Thyroid gland (tissue), 4 donors: ENCODE measurements around the gene KLRG1.

Experiments
- CTCF ChIP-seq, 6 experiments: fragments of 200-600 bp in 3 of 6; fragments of 450-650 bp in 3 of 6; sonication (generic) in 3 of 6; IDR thresholded peaks; one replicate each; pipeline ENCODE4 v1.5.1; 2016 to 2019; ENCODE audit warnings: antibody characterized with exemption in 6 of 6, mild to moderate bottlenecking in 2 of 6, inconsistent platforms in 1 of 6, moderate library complexity in 1 of 6
- POLR2A ChIP-seq, 2 donors: fragments of 450-650 bp; IDR thresholded peaks; one replicate each; pipeline ENCODE4 v1.6.1; 2017; ENCODE audit warnings: antibody characterized with exemption in 2 of 2, mild to moderate bottlenecking in 2 of 2, moderate library complexity in 1 of 2

GRCh38 chr12:8996682-8997405 is 7.5 kb downstream of the KLRG1 start:
- TF ChIP-seq CTCF (IDR thresholded peaks at IDR 0.05) (no peak), POLR2A (IDR thresholded peaks at IDR 0.05) (no peak)
